Heart left ventricle (tissue), 16 donors: ENCODE measurements around the gene MAML3. TPM values are rescaled to one million over a fixed set of nuclear protein-coding genes. Genes with fewer than 3 reads are reported as not detected.

ENCODE experiments used
- ATAC-seq, 4 donors: fragments of 200-7000 bp; cut with Tn5 transposase; one replicate each; pipeline ENCODE4 v1.9.1; 2020 to 2022; ENCODE audit warnings: moderate library complexity in 4 of 4, mild to moderate bottlenecking in 3 of 4, moderate number of reproducible peaks in 1 of 4
- DNase-seq, 5 donors: peaks; one replicate each; pipeline ENCODE4 v3.0.0-alpha.2; 2020
- H3K27ac ChIP-seq, 12 donors: fragments of 200-600 bp; sonication (generic) in 4 of 12; one replicate each; pipeline versions ENCODE4 v1.5.0 to v1.8.0; 2016 to 2022; ENCODE audit warnings: mild to moderate bottlenecking in 2 of 12
- H3K27me3 ChIP-seq, 9 donors: fragments of 200-600 bp; sonication (generic) in 2 of 9; one replicate each; pipeline versions ENCODE4 v1.5.1 to v1.8.0; 2016 to 2022; ENCODE audit warnings: mild to moderate bottlenecking in 3 of 9
- H3K36me3 ChIP-seq, 9 donors: fragments of 200-600 bp; sonication (generic) in 2 of 9; one replicate each; pipeline versions ENCODE4 v1.5.0 to v1.8.0; 2018 to 2022; ENCODE audit warnings: mild to moderate bottlenecking in 2 of 9
- H3K4me1 ChIP-seq, 12 donors: fragments of 200-600 bp; sonication (generic) in 4 of 12; one replicate each; pipeline versions ENCODE4 v1.5.0 to v1.8.0; 2016 to 2022; ENCODE audit warnings: mild to moderate bottlenecking in 3 of 12
- H3K4me3 ChIP-seq, 12 donors: fragments of 200-600 bp; sonication (generic) in 4 of 12; one replicate each; pipeline versions ENCODE4 v1.5.0 to v1.8.0; 2017 to 2022; ENCODE audit warnings: mild to moderate bottlenecking in 9 of 12, moderate library complexity in 4 of 12
- H3K9me3 ChIP-seq, 12 donors: fragments of 200-600 bp; sonication (generic) in 4 of 12; one replicate each; pipeline versions ENCODE4 v1.5.0 to v1.8.0; 2016 to 2022; ENCODE audit warnings: mild to moderate bottlenecking in 1 of 12
- POLR2A ChIP-seq, 2 donors: fragments of 450-650 bp; IDR thresholded peaks; one replicate each; pipeline ENCODE4 v1.6.1; 2017; ENCODE audit warnings: antibody characterized with exemption in 2 of 2, mild to moderate bottlenecking in 2 of 2, moderate library complexity in 2 of 2
- WGBS, 4 donors: extraction: QIAGEN DNeasy Blood & Tissue Kit in 2 of 4; methylation state at CpG; one replicate each; pipeline versions ENCODE4 v1.1.5 to v1.1.7; 2013 to 2018; 5-methylcytosine and 5-hydroxymethylcytosine counted together
- intact Hi-C, 10 donors: fragments of 100-400 bp; cut with DNase I; formaldehyde crosslinking; loops; one replicate each; pipeline versions ENCODE4 v1.11.1 to v1.14.2; 2022
- polyA plus RNA-seq, 2 donors: library from polyadenylated mRNA; stranded (reverse); fragments of 200-250 nt; gene quantifications; one replicate each; pipeline ENCODE4 v1.2.3, GENCODE V29; 2013
- total RNA-seq, 9 donors: library from RNA; depleted of rRNA in 2 of 9; stranded (reverse); fragments of >200 nt in 2 of 9; fragmentation: NEBNext Ultra II Directional in 3 of 9; extraction: Animal tissue kit (Norgen Biotek cat#: 25700) in 3 of 9; gene quantifications; one replicate each; pipeline versions ENCODE4 v1.1.0 to v1.2.4, GENCODE V29; 2016 to 2023
- TF ChIP-seq, protein P1 (sequence below), 12 donors: fragments of 200-600 bp; sonication (generic) in 4 of 12; IDR thresholded peaks; one replicate each; pipeline versions ENCODE4 v1.5.0 to v1.8.0; 2018 to 2022; ENCODE audit warnings: antibody characterized with exemption in 12 of 12, mild to moderate bottlenecking in 5 of 12
- donor health status: ischemic (EF 13 %, LVEDD 7.1; RV severe dilation, severe dysfunction).
- donor health status: healthy with polysubstance abuse.
- donor health status: DM: no; HTN: yes; CAD: no.
- donor health status: DM: no; HTN: no; CAD: no.
- donor health status: ischemic (EF 25% LVEDD 6.9; RV normal size, moderate dysfunction).
- donor health status: ischemic (EF 25% LVEDD 5.7; RV mildly dilated, moderate dysfunction).
- donor health status: healthy.
- donor health status: DM: yes; HTN: yes; CAD: no.
- donor health status: ischemic (EF 35%, LVEDD 5.7; RV mildly dilated, moderate dysfunction).
- donor health status: nonischemic (EF 11% LVEDD 7.7; RV severe dilation, severe dysfunction).
- donor health status: DM: yes; HTN: yes; CAD: no.
- donor health status: PGD.
- donor health status: ischemic (EF 29% LVEDD 5.4; RV normal size, mild dysfunction).
- donor health status: nonischemic (EF 23%, LVEDD 6.1; RV moderate dilation, normal function).

Gene MAML3
- total and polyA plus RNA-seq, 11 donors, result 0.76 to 5.9 (median 2.4) TPM

DNA sequence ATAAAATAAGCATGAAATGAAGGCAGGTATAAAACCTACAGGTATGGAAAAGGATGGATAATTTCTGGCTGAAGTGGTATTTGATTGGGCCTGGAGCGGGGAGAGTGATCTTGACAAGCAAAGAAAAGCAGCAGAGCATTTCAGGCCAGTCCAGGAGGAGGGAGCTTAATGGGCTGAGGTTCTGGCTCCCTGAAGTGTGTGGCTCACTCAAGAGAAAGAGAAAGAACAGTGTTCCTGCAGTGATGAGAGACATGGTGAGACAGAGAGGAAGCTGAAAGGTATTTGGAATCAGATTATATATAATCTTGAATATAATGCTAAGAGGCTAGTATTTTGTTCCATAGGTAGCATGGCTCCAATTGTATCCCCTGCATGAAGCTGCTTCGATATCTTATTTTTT lies 334.9 kb downstream of the MAML3 start:
- TF ChIP-seq, protein P1, sequence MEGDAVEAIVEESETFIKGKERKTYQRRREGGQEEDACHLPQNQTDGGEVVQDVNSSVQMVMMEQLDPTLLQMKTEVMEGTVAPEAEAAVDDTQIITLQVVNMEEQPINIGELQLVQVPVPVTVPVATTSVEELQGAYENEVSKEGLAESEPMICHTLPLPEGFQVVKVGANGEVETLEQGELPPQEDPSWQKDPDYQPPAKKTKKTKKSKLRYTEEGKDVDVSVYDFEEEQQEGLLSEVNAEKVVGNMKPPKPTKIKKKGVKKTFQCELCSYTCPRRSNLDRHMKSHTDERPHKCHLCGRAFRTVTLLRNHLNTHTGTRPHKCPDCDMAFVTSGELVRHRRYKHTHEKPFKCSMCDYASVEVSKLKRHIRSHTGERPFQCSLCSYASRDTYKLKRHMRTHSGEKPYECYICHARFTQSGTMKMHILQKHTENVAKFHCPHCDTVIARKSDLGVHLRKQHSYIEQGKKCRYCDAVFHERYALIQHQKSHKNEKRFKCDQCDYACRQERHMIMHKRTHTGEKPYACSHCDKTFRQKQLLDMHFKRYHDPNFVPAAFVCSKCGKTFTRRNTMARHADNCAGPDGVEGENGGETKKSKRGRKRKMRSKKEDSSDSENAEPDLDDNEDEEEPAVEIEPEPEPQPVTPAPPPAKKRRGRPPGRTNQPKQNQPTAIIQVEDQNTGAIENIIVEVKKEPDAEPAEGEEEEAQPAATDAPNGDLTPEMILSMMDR (IDR thresholded peaks at IDR 0.05), result no peak
- no peak for TF ChIP-seq POLR2A (IDR thresholded peaks at IDR 0.05)
- 75 to 82% (median 79%) methylated on average over 2 of the region's 2 CpGs for WGBS, 4 donors
- peaks cover 0 to 45% (median 26%) of the 10 kb centered on the region in 12 donors for H3K4me1 ChIP-seq
- ATAC-seq (peak in 1 of 4 donors; percentile 49), DNase-seq (no peak)
- H3K4me3 ChIP-seq, result no peak overlapping the region
- intact Hi-C loops, result loop anchor here in 3 of 10 donors (5.0 kb wide), 2 partner anchors 57 to 82 kb away; no protein-coding TSS in a partner anchor
- H3K27ac ChIP-seq, result peak overlapping the region in 1 of 12 donors; percentile 26
- no peaks in the 10 kb centered on the region for H3K27me3 ChIP-seq
- H3K36me3 ChIP-seq, result no peaks in the 10 kb centered on the region
- no peaks in the 10 kb centered on the region for H3K9me3 ChIP-seq

DNA sequence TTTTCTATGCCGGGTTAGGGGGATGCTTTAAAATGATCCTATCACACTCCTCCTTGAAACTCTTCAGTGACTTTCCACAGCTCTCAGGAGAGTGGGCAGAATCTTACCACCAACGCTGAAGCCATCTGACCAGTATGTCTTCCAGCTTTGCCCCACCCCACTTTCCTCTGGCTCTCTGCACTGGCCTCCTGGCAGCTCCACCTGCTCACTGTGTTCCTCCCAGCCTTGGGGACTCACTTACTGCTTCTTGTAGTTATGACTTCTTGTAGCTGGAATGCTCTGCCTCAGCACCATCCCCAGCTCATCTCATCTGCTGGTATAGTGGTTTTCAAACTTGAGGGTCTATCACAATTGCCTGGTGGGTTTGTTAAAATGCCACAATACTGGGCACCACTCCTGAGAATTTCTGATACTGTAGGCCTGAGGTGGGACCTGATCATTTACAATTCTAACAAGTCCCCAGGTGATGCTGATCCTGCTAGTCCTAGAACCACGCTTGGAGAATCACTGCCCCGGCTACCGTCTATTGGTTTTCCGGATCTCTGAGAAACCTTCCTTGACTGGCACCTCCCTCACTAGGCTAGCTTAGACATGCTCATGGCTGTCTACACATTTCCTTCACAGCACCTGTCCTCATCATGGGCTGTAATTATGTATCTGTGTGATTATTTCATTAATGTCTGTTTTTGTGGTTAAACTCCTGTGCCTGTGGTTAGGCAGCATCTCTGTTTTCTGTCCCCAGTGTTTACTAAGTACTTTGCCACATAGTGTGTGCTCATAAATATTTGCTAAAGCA lies 336.1 kb downstream of the MAML3 start:
- peak in 1 of 5 donors; percentile 58 for DNase-seq
- H3K4me1 ChIP-seq, result peaks cover 0 to 45% (median 30%) of the 10 kb centered on the region in 12 donors
- no peak overlapping the region for H3K4me3 ChIP-seq
- ATAC-seq, result peak in 3 of 4 donors; percentile 11 to 59 (median 29)
- peak overlapping the region in 1 of 12 donors; percentile 83 for H3K27ac ChIP-seq
- WGBS, 4 donors, result 94 to 95% (median 95%) methylated on average over 6 of the region's 6 CpGs
- TF ChIP-seq, protein P1 (IDR thresholded peaks at IDR 0.05), result no peak
- no peak for TF ChIP-seq POLR2A (IDR thresholded peaks at IDR 0.05)
- no peaks in the 10 kb centered on the region for H3K27me3 ChIP-seq
- intact Hi-C loops, result loop anchor here in 3 of 10 donors (2.0 to 5.0 kb wide), 3 partner anchors 55 to 81 kb away; no protein-coding TSS in a partner anchor
- no peaks in the 10 kb centered on the region for H3K36me3 ChIP-seq
- no peaks in the 10 kb centered on the region for H3K9me3 ChIP-seq

GRCh38 chr4:139816856-139817255 lies 337.1 kb downstream of the MAML3 start:
- WGBS, 4 donors, result 91 to 98% (median 96%) methylated on average over 3 of the region's 3 CpGs
- peaks cover 0 to 45% (median 32%) of the 10 kb centered on the region in 12 donors for H3K4me1 ChIP-seq
- peak overlapping the region in 8 of 12 donors; percentile 56 to 88 (median 81) for H3K27ac ChIP-seq
- TF ChIP-seq, protein P1 (IDR thresholded peaks at IDR 0.05), result no peak
- TF ChIP-seq POLR2A (IDR thresholded peaks at IDR 0.05), result no peak
- H3K36me3 ChIP-seq, result no peaks in the 10 kb centered on the region
- no peaks in the 10 kb centered on the region for H3K27me3 ChIP-seq
- no peak for DNase-seq
- peak overlapping the region in 2 of 12 donors; percentile 40 to 63 for H3K4me3 ChIP-seq
- no peak for ATAC-seq
- intact Hi-C loops, result loop anchor here in 3 of 10 donors (2.0 to 5.0 kb wide), 3 partner anchors 54 to 80 kb away; no protein-coding TSS in a partner anchor
- H3K9me3 ChIP-seq, result no peaks in the 10 kb centered on the region
